Measurements from ENCODE around the gene TREM1.

- TF ChIP-seq POLR2A (IDR thresholded peaks at IDR 0.05) (no peak), EP300 (IDR thresholded peaks at IDR 0.05; ENCODE audit: low read depth) (no peak)
Measured at GRCh38 chr6:41247882-41248705, 38.4 kb downstream of the TREM1 start.
